HG02642 (cell line): ENCODE results near the gene TNFAIP8L1.
"Not testable (repeated sequence)": the region's sequence is repeated elsewhere in the genome, so short reads cannot be mapped to it uniquely, and the experiment has no call there.

Experiments used
- ATAC-seq: cut with Tn5 transposase; IDR thresholded peaks from one replicate; pipeline ENCODE4 v1.9.1; 2021; ENCODE audit warnings: mild to moderate bottlenecking; ENCODE audit not compliant: unreplicated experiment, poor library complexity

TNFAIP8L1 gene

GRCh38 chr19:4638828-4639530, at the start of gene TNFAIP8L1:
TSS of gene TNFAIP8L1 (plus strand) at chr19:4639516. CDS start at chr19:4651870, 12,354 bp downstream.
- peak; percentile 88 for ATAC-seq

- no peak for ATAC-seq
Measured at GRCh38 chr19:4589579-4590410, 49.5 kb upstream of the TNFAIP8L1 start.

- no peak for ATAC-seq
Measured at GRCh38 chr19:4590559-4590958, 48.8 kb upstream of the TNFAIP8L1 start.

- ATAC-seq = no peak
Measured at GRCh38 chr19:4591320-4591719, 48.0 kb upstream of the TNFAIP8L1 start.

DNA sequence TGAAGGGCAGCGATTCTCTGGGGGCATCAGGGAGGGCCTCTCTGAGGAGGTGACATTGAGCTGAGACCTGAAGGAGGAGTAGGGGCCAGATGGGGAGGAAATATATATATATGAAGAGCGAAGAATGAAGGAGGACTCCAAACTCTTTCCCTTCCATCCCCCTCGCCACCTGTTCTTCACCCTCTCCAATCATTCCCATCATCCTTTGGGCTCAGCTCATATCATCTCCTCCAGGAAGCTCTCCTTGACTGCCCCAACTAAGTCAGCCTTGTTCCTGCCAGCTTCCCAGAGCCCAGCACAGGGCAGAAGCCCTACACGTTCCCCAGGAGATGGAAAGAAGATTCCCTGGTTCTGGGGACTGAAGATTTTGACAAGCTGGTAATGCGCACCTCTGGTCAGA, 46.9 kb upstream of the TNFAIP8L1 start:
- ATAC-seq = no peak

DNA sequence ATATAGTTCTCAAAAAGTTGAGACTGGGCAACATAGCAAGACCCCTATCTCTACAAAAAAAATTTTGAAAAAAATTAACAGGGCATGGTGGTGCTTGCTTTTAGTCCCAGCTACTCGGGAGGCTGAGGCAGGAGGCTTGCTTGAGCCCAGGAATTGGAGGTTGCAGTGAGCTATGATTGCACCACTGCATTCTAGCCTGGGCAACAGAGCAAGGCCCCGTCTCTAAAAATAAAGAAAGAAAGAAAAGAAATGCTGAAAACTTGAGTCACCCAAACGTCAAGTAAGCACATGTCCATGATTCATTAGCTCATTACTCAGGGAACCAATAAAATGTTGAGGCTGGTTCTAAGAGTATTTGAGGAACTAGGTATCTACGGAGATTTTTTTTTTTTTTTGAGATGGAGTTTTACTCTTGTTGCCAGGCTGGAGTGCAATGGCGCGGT, 45.9 kb upstream of the TNFAIP8L1 start:
- no peak for ATAC-seq

GRCh38 chr19:4594201-4594600, 45.1 kb upstream of the TNFAIP8L1 start:
- no peak for ATAC-seq

DNA sequence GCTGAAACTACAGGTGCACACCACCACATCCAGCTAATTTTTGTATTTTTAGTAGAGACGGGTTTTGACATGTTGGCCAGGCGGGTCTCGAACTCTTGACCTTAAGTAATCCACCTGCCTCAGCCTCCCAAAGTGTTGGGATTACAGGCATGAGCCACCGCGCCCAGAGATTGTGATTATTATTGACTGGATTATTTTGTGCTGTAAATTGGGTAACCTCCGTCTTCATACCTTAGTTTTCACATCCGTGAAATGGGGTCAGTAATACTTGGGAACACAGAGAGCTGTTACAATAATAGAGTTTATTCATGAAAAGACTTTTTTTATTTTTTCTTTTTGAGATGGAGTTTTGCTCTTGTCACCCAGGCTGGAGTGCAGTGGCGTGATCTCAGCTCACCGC, 44.2 kb upstream of the TNFAIP8L1 start:
- ATAC-seq = not testable (repeated sequence)

DNA sequence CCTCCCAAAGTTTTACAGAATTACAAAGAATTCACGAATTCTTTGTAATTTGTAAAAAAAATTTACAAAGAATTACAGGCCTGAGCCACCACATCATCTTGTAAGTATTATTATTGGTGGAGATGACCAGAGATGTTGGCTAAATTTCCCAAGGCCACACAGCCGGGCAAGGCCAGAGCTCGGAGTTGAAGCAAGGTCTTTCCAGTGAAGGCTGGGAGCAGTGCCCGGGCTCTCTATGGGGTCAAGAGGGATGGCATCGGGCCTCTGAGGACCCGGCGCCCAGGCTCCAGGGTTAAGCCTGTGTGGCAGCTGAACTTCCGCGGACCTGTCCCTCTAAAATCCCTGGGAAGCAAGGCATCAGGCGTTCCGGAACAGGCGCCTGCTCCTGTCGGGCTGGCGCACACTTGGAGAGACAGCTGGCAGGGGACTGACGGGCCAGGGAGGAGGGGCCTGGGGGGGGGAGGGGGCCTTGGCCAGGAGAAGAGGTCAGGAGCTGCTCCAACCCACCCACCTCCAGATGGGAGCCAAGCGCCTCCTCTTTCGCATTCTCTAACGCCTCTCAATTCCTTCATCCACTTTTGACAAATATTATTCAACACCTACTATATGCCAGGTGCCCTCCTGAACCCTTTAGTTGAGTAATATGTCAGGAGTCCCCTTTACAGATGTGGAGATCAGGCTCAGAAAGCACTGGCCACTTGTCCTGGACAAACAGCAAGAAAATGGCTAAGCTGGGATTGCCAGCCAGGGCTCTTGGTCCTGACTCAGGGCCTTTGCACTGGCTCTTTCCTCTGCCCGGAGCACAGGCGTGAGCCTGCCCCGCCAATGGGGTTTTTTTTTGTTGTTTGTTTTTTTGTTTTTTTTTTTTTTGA, 43.0 kb upstream of the TNFAIP8L1 start:
- no peak for ATAC-seq

- ATAC-seq = no peak
Measured at GRCh38 chr19:4597278-4597974, 41.9 kb upstream of the TNFAIP8L1 start.

GRCh38 chr19:4597975-4598671, 41.2 kb upstream of the TNFAIP8L1 start:
- ATAC-seq = no peak

- no peak for ATAC-seq
Measured at GRCh38 chr19:4598712-4599111, 40.6 kb upstream of the TNFAIP8L1 start.

DNA sequence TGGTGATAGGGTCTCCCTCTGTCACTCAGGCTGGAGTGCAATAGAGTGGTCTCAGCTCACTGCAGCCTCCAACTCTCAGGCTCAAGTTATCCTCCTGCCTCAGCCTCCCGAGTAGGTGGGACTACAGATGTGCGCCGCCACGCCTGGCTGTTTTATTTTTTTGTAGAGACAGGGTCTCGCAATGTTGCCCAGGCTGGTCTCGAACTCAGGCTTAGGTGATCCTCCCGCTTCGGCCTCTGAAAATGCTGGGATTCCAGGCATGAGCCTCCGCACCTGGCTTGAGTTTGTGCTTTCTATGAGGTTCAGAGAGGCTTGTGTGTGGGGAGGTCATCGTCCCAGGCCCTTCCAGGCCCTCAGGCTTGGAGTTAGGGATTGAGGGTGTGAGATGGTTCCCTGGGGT, 39.2 kb upstream of the TNFAIP8L1 start:
- ATAC-seq = no peak

- no peak for ATAC-seq
Measured at GRCh38 chr19:4600893-4601292, 38.4 kb upstream of the TNFAIP8L1 start.

GRCh38 chr19:4602173-4602788, 37.0 kb upstream of the TNFAIP8L1 start:
- ATAC-seq = no peak

DNA sequence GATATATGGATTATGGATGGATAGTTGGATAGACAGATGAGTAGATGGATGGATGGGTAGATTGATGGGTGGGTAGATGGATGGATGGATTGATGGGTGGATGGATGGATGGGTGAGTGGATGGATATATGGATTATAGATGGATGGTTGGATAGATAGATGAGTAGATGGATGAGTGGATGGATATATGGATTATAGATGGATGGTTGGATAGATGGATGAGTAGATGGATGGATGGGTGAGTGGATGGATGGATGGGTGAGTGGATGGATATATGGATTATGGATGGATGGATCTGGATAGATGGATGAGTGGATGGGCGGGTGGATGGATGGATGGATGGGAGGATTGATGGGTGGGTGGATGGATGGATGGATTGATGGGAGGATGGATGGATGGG, 36.4 kb upstream of the TNFAIP8L1 start:
- no peak for ATAC-seq

- ATAC-seq = no peak
Measured at GRCh38 chr19:4604912-4605311, 34.4 kb upstream of the TNFAIP8L1 start.

DNA sequence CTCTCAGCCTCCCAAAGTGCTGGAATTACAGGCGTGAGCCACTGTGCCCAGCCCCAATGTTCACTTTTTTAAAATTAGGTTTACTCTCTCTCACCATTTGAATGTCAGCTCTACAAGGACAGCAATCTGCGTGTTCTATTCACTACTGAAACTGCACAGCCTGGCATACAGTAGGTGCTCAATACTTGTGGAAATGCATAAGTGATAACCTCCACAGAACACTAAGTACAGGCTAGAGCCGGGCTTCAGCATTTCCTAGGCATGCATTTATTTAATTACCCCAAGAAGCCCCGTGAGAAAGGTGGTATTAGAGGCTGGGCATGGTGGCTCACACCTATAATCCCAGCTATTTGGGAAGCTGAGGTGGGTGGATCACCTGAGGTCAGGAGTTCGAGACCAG, 33.1 kb upstream of the TNFAIP8L1 start:
- ATAC-seq = no peak
